ENCODE results near the gene CDC34.

- TF ChIP-seq ATF3 (CRISPR knock-in tag; conservative IDR thresholded peaks at IDR 0.05) (no peak), MAX (CRISPR knock-in tag; IDR thresholded peaks at IDR 0.05) (no peak), CTCF (IDR thresholded peaks at IDR 0.05) (no peak), ZNF263 (CRISPR knock-in tag; IDR thresholded peaks at IDR 0.05; ENCODE audit: low read depth) (no peak), NFATC4 (CRISPR knock-in tag; IDR thresholded peaks at IDR 0.05) (no peak), ZNF512 (CRISPR knock-in tag; IDR thresholded peaks at IDR 0.05; ENCODE audit: borderline replicate concordance) (no peak), ZNF396 (CRISPR knock-in tag; IDR thresholded peaks at IDR 0.05; ENCODE audit: borderline replicate concordance) (no peak), IRF1 (CRISPR knock-in tag; IDR thresholded peaks at IDR 0.05) (no peak), ZBTB43 (CRISPR knock-in tag; IDR thresholded peaks at IDR 0.05) (no peak), FOXK1 (CRISPR knock-in tag; IDR thresholded peaks at IDR 0.05) (no peak), ZNF532 (CRISPR knock-in tag; IDR thresholded peaks at IDR 0.05; ENCODE audit: borderline replicate concordance) (no peak)
Measured at GRCh38 chr19:513368-514165, 18.0 kb upstream of the CDC34 start.
